GM19463 (cell line): ENCODE results near the gene PEPD.

Experiments
- ATAC-seq: cut with Tn5 transposase; IDR thresholded peaks from one replicate; pipeline ENCODE4 v1.9.1; 2021; ENCODE audit warnings: mild to moderate bottlenecking, moderate library complexity; ENCODE audit not compliant: unreplicated experiment

Gene PEPD

GRCh38 chr19:33547676-33548075 is 26.1 kb upstream of the PEPD start:
- ATAC-seq: no peak

- no peak for ATAC-seq
Observed at GRCh38 chr19:33546656-33547055, 25.1 kb upstream of the PEPD start.

GRCh38 chr19:33545217-33545981 is 23.8 kb upstream of the PEPD start:
- no peak for ATAC-seq

- no peak for ATAC-seq
Observed at GRCh38 chr19:33535226-33535625, 13.6 kb upstream of the PEPD start.

- ATAC-seq: no peak
Observed at GRCh38 chr19:33532859-33533460, 11.4 kb upstream of the PEPD start.

- no peak for ATAC-seq
Observed at GRCh38 chr19:33530842-33531241, 9.3 kb upstream of the PEPD start.

GRCh38 chr19:33530296-33530695 is 8.7 kb upstream of the PEPD start:
- ATAC-seq: no peak

- no peak for ATAC-seq
Observed at GRCh38 chr19:33529094-33529676, 7.6 kb upstream of the PEPD start.

GRCh38 chr19:33528404-33528803 is 6.8 kb upstream of the PEPD start:
- no peak for ATAC-seq

- ATAC-seq: no peak
Observed at GRCh38 chr19:33527125-33527524, 5.5 kb upstream of the PEPD start.

- ATAC-seq: no peak
Observed at GRCh38 chr19:33524024-33524664, 2.6 kb upstream of the PEPD start.

GRCh38 chr19:33523167-33523566 is 1.6 kb upstream of the PEPD start:
- ATAC-seq: no peak

- ATAC-seq: no peak
Observed at GRCh38 chr19:33522371-33522662, 726 bp upstream of the PEPD start.

GRCh38 chr19:33520844-33521479 is 629 bp downstream of the PEPD start:
- ATAC-seq: no peak

GRCh38 chr19:33520048-33520643 is 1.4 kb downstream of the PEPD start:
- ATAC-seq: no peak

- ATAC-seq: no peak
Observed at GRCh38 chr19:33519416-33519815, 2.2 kb downstream of the PEPD start.

GRCh38 chr19:33518541-33518940 is 3.0 kb downstream of the PEPD start:
- no peak for ATAC-seq

GRCh38 chr19:33517922-33518321 is 3.7 kb downstream of the PEPD start:
- no peak for ATAC-seq

GRCh38 chr19:33515921-33516320 is 5.7 kb downstream of the PEPD start:
- ATAC-seq: no peak

- no peak for ATAC-seq
Observed at GRCh38 chr19:33514885-33515551, 6.6 kb downstream of the PEPD start.

- ATAC-seq: no peak
Observed at GRCh38 chr19:33513424-33513823, 8.2 kb downstream of the PEPD start.
